K562 (cell line): Measurements from ENCODE around the gene ANKFN1. TPM values are rescaled to one million over a fixed set of nuclear protein-coding genes. Genes with fewer than 3 reads are reported as not detected.

Source experiments
- ATAC-seq: fragments of 200-7000 bp; cut with Tn5 transposase; 3 replicates; pipeline ENCODE4 v1.9.1; 2020; ENCODE audit warnings: moderate library complexity
- BruUV-seq: library from RNA; stranded (reverse); fragments of 400-500 nt; replicated peaks from 2 replicates; lab custom pipeline; 2021; lab: Mats Ljungman, UMichigan
- CTCF ChIA-PET: fragments of 300-600 bp; formaldehyde crosslinking; extraction: SDS; loops from one replicate; lab custom pipeline; 2021; ENCODE audit warnings: low intra/inter-chr PET ratio; lab: Yijun Ruan, JAX
- POLR2A ChIA-PET: fragments of 300-600, 350-650 bp; sonication (Branson Sonifier 250); formaldehyde crosslinking; extraction: SDS; loops from one replicate; lab custom pipeline; 2021; ENCODE audit warnings: antibody characterized with exemption, inconsistent platforms; lab: Yijun Ruan, JAX
- DNase-seq, 4 experiments: peaks; one replicate each; pipeline versions ENCODE4 v3.0.0 to v3.0.0-alpha.2; 2011 to 2018; ENCODE audit warnings: low spot score in 3 of 4, mixed read lengths in 3 of 4; ENCODE audit errors: extremely low read depth in 1 of 4
- FAIRE-seq: peaks from 2 replicates; lab custom pipeline; 2011; peaks lifted over from hg19 to GRCh38; lab: Jason Lieb, UNC
- H2AFZ ChIP-seq: 2 replicates; pipeline ENCODE4 v1.6.0; 2011; ENCODE audit warnings: low read depth, low read length, control low read depth, inconsistent platforms
- H3K27ac ChIP-seq: fragments of 200-600 bp; 3 replicates; pipeline ENCODE4 v1.8.0; 2011; ENCODE audit warnings: low read depth, mild to moderate bottlenecking, control low read depth, inconsistent platforms, low read length, moderate library complexity, mixed read lengths; ENCODE audit errors: extremely low read depth
- H3K27me3 ChIP-seq, 2 experiments: fragments of 300-600 bp in 1 of 2; 2 replicates in 1 of 2; 3 replicates in 1 of 2; pipeline versions ENCODE4 v1.6.0 to v1.8.0; 2011; ENCODE audit warnings: inconsistent platforms in 2 of 2, low read length in 2 of 2, mild to moderate bottlenecking in 1 of 2, mixed read lengths in 1 of 2, moderate library complexity in 1 of 2; ENCODE audit not compliant: control insufficient read depth in 2 of 2, insufficient read depth in 2 of 2
- H3K36me3 ChIP-seq: fragments of 300-600 bp; 3 replicates; pipeline ENCODE4 v1.8.0; 2011; ENCODE audit warnings: mild to moderate bottlenecking, low read length, inconsistent platforms; ENCODE audit not compliant: control insufficient read depth, insufficient read depth
- H3K4me1 ChIP-seq, 2 experiments: fragments of 200-600 bp in 1 of 2; replicated peaks in 1 of 2; 2 replicates in 1 of 2; 3 replicates in 1 of 2; pipeline versions ENCODE4 v1.5.1 to v1.8.0; 2011; ENCODE audit warnings: inconsistent platforms in 2 of 2, low read length in 2 of 2, mild to moderate bottlenecking in 1 of 2, mixed read lengths in 1 of 2, moderate library complexity in 1 of 2; ENCODE audit not compliant: control insufficient read depth in 2 of 2, insufficient read depth in 2 of 2
- H3K4me2 ChIP-seq: 2 replicates; pipeline ENCODE4 v1.6.1; 2011; ENCODE audit warnings: low read length, control low read depth, inconsistent platforms, mixed read lengths; ENCODE audit not compliant: insufficient read depth
- H3K4me3 ChIP-seq: fragments of 200-600 bp; sonication (generic), shearing (Covaris generic); 2 replicates; pipeline ENCODE4 v1.5.1; 2016; ENCODE audit warnings: control low read depth, inconsistent platforms
- H3K79me2 ChIP-seq: fragments of 200-600 bp; 3 replicates; pipeline ENCODE4 v1.8.0; 2011; ENCODE audit warnings: low read length, inconsistent platforms; ENCODE audit not compliant: control insufficient read depth, insufficient read depth
- H3K9ac ChIP-seq, 2 experiments: 2 replicates each; pipeline versions ENCODE4 v1.6.0 to v1.6.1; 2011; ENCODE audit warnings: low read depth in 2 of 2, low read length in 2 of 2, control low read depth in 1 of 2, inconsistent platforms in 1 of 2, mild to moderate bottlenecking in 1 of 2, mixed read lengths in 1 of 2; ENCODE audit not compliant: insufficient read depth in 1 of 2
- H3K9me1 ChIP-seq: one replicate; pipeline ENCODE4 v1.6.0; 2011; ENCODE audit warnings: inconsistent platforms, mild to moderate bottlenecking, low read length, moderate library complexity; ENCODE audit not compliant: control insufficient read depth, insufficient read depth
- H3K9me3 ChIP-seq: replicated peaks from 2 replicates; pipeline ENCODE4 v1.5.1; 2011; ENCODE audit warnings: low read depth, low read length, inconsistent platforms; ENCODE audit not compliant: control insufficient read depth, insufficient read depth
- H4K20me1 ChIP-seq: replicated peaks from 2 replicates; pipeline ENCODE4 v1.6.1; 2011; ENCODE audit warnings: low read length, inconsistent platforms, mixed read lengths; ENCODE audit not compliant: control insufficient read depth, insufficient read depth
- CREM ChIP-seq: IDR thresholded peaks from 2 replicates; pipeline ENCODE4 v1.6.1; 2014; ENCODE audit warnings: antibody characterized with exemption, low read depth
- KDM4B ChIP-seq, 2 experiments: fragments of 450-650 bp in 1 of 2; sonication (generic) in 1 of 2; IDR thresholded peaks; 2 replicates each; pipeline ENCODE4 v1.6.1; 2016 to 2017; ENCODE audit warnings: borderline replicate concordance in 2 of 2, antibody characterized with exemption in 1 of 2, low read depth in 1 of 2, mild to moderate bottlenecking in 1 of 2
- MIER1 ChIP-seq: fragments of 450-650 bp; IDR thresholded peaks from 2 replicates; pipeline ENCODE4 v1.6.1; 2016; ENCODE audit warnings: antibody characterized with exemption, mild to moderate bottlenecking, low read depth
- NFIX ChIP-seq: fragments of 250-450 bp; sonication (Bioruptor Pico); IDR thresholded peaks from 2 replicates; pipeline ENCODE4 v1.4.0; 2020; ENCODE audit warnings: low read depth, mild to moderate bottlenecking, moderate library complexity
- RBM25 ChIP-seq: fragments of 200-400 bp; formaldehyde crosslinking; IDR thresholded peaks from 2 replicates; pipeline ENCODE4 v1.6.1; 2018; ENCODE audit warnings: low read length, low read depth, moderate library complexity; ENCODE audit not compliant: severe bottlenecking
- WGBS: fragments of 100-300 bp; shearing (Covaris generic); methylation state at CpG from one replicate; pipeline ENCODE4 v1.1.6; 2016; ENCODE audit warnings: low coverage, mixed read lengths; ENCODE audit not compliant: insufficient coverage; ENCODE audit errors: missing lambda C conversion rate; 5-methylcytosine and 5-hydroxymethylcytosine counted together
- in situ Hi-C: fragments of 300-500 bp; cut with MboI; formaldehyde crosslinking; loops from 4 replicates; pipeline ENCODE4 v1.15.0; 2018; ENCODE audit warnings: inconsistent platforms, mixed read lengths
- intact Hi-C: fragments of 100-400 bp; cut with micrococcal nuclease; formaldehyde crosslinking; loops from 2 replicates; pipeline ENCODE4 v1.14.2; 2022
- polyA plus RNA-seq, 8 experiments: library from polyadenylated mRNA; depleted of rRNA in 4 of 8; stranded (reverse) in 5 of 8; unstranded in 3 of 8; fragments of >200 nt; fragmentation: Nextera tagmentation in 2 of 8; fragmentation: Illumina TruSeq in 1 of 8; extraction: Ambion mirVana in 2 of 8; extraction: Trizol in 1 of 8; gene quantifications; 2 replicates each; pipeline versions ENCODE4 v1.2.1 to v1.2.3, GENCODE V29; 2011 to 2014; ENCODE audit warnings: inconsistent platforms in 1 of 8, missing spikeins in 1 of 8
- total RNA-seq, 7 experiments: library from RNA; depleted of rRNA in 6 of 7; stranded (reverse); fragments of >200 nt in 6 of 7; fragmentation: Illumina TruSeq in 2 of 7; extraction: Trizol in 2 of 7; gene quantifications; 2 replicates each; pipeline versions ENCODE4 v1.2.1 to v1.2.3, GENCODE V29; 2011 to 2021; ENCODE audit warnings: low replicate concordance in 1 of 7
- TF ChIP-seq, protein P1 (sequence below): fragments of 450-650 bp; formaldehyde crosslinking; IDR thresholded peaks from 2 replicates; pipeline ENCODE4 v1.4.0; 2020; ENCODE audit warnings: mild to moderate bottlenecking, mixed read lengths
- TF ChIP-seq, protein P2 (sequence below), 3 experiments: IDR thresholded peaks in 2 of 3; conservative IDR thresholded peaks in 1 of 3; 2 replicates each; pipeline ENCODE4 v1.5.1; 2011 to 2012; ENCODE audit warnings: low read length in 3 of 3, mild to moderate bottlenecking in 3 of 3, control low read depth in 2 of 3, improper control_type of control experiment in 1 of 3, inconsistent platforms in 1 of 3, low read depth in 1 of 3, mixed read lengths in 1 of 3, moderate library complexity in 1 of 3; ENCODE audit not compliant: insufficient read depth in 2 of 3

The ANKFN1 gene
- total and polyA plus RNA-seq, 9 of the 15 experiments (the other 6 are each of a cell fraction or from before 2014, with no cell fraction given), result 0.04 to 0.39 (median 0.15) TPM; not detected in 1

DNA sequence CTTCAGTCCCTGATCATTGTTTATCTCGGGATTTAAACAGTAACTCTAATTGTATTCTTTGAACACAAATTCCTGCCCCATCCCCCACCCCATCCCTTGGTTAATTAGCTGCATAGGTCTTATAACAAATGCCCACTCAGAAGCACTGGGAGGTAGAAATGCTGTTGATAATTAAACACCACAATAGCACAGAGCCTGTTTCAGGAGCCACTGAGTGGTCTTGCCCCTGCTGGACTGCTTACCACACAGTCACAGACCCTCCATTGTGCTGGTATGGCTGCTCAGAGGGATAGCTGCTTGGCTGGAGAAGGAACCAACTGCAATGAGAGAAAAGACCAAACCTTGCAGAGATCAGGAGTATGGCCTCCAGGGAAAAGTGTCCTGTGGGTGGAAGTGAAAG is 214.1 kb downstream of the ANKFN1 start (continued):
- TF ChIP-seq RBM25 (no peak), NFIX (CRISPR knock-in tag) (no peak), KDM4B (IDR thresholded peaks at IDR 0.05; ENCODE audit: borderline replicate concordance in 2 of 2, low read depth in 1 of 2) (no peak), CREM (no peak)
- TF ChIP-seq, protein P1, sequence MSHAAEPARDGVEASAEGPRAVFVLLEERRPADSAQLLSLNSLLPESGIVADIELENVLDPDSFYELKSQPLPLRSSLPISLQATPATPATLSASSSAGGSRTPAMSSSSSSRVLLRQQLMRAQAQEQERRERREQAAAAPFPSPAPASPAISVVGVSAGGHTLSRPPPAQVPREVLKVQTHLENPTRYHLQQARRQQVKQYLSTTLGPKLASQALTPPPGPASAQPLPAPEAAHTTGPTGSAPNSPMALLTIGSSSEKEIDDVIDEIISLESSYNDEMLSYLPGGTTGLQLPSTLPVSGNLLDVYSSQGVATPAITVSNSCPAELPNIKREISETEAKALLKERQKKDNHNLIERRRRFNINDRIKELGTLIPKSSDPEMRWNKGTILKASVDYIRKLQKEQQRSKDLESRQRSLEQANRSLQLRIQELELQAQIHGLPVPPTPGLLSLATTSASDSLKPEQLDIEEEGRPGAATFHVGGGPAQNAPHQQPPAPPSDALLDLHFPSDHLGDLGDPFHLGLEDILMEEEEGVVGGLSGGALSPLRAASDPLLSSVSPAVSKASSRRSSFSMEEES (CRISPR knock-in tag), result no peak

DNA sequence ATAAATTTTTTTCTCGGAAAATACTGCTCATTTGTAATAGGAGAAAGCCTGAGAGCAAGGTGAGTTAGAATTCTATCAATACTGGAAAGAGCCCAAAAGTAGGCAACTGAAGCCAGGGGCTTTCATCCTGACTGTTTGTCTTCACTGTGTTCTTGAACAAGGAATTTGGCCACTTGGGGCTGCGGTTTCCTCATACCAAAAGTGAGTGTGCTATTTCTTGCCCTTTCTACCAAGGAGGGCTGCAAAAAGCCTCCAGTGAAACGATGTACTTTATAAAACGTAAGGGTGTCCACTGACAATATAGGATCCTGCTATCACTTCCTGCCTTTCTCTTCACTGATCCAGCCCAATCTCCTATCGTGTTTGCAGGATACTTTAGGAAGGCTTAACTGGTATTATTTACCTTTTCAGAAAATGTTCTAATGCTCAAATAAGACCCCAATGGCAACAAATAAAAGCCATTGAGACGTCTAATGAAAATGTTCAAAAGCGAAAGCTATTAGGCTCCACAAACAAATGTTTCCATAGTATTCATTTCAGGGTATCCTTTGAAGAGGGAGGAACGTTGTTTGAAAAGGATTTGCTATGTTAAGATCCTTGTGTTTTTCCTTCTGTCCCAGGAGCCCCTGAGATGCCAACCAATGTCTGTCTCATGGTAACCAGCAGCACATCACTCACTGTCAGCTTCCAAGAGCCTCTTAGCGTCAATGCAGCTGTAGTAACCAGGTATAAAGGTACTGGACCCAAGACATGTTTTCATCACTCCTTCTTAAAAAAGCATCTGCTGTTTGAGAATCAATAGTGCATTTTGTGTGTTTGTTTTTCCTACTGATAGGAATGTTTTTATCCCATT is 220.9 kb downstream of the ANKFN1 start:
- FAIRE-seq, result no peak
- WGBS, result 1% methylated on average over 9 of the region's 9 CpGs
- Histone ChIP-seq H3K36me3 (no peaks in the 10 kb centered on the region), H3K9me1 (no peaks in the 10 kb centered on the region), H3K79me2 (no peaks in the 10 kb centered on the region), H2AFZ (no peak overlapping the region), H4K20me1 (no peaks in the 10 kb centered on the region), H3K9ac (no peak overlapping the region), H3K9me3 (no peaks in the 10 kb centered on the region), H3K27ac (no peak overlapping the region), H3K27me3 (no peaks in the 10 kb centered on the region), H3K4me2 (no peak overlapping the region), H3K4me3 (no peak overlapping the region), H3K4me1 (no peaks in the 10 kb centered on the region)
- BruUV-seq, result no TSS peak
- intact Hi-C loops, result no loop called here
- CTCF ChIA-PET, result no interaction called here
- in situ Hi-C loops, result no loop called here
- POLR2A ChIA-PET, result no interaction called here
- no peak for ATAC-seq
- DNase-seq, result no peak
- TF ChIP-seq, protein P2, sequence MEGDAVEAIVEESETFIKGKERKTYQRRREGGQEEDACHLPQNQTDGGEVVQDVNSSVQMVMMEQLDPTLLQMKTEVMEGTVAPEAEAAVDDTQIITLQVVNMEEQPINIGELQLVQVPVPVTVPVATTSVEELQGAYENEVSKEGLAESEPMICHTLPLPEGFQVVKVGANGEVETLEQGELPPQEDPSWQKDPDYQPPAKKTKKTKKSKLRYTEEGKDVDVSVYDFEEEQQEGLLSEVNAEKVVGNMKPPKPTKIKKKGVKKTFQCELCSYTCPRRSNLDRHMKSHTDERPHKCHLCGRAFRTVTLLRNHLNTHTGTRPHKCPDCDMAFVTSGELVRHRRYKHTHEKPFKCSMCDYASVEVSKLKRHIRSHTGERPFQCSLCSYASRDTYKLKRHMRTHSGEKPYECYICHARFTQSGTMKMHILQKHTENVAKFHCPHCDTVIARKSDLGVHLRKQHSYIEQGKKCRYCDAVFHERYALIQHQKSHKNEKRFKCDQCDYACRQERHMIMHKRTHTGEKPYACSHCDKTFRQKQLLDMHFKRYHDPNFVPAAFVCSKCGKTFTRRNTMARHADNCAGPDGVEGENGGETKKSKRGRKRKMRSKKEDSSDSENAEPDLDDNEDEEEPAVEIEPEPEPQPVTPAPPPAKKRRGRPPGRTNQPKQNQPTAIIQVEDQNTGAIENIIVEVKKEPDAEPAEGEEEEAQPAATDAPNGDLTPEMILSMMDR (IDR thresholded peaks at IDR 0.05 in 2 of 3, conservative IDR thresholded peaks at IDR 0.05 in 1 of 3; ENCODE audit: insufficient read depth in 2 of 3, low read depth in 1 of 3, low read length in 3 of 3), result no peak
- no peak for TF ChIP-seq MIER1
